SK-N-SH (cell line): ENCODE data around the gene ARMCX1.

Source experiments
- CTCF ChIP-seq: fragments of 200-600 bp; sonication (generic); IDR thresholded peaks from 2 replicates; pipeline ENCODE4 v1.6.1; 2017; ENCODE audit warnings: antibody characterized with exemption, mild to moderate bottlenecking, moderate library complexity
- MAX ChIP-seq: IDR thresholded peaks from 2 replicates; pipeline ENCODE4 v1.4.0; 2012; ENCODE audit warnings: low read depth
- PBX3 ChIP-seq: IDR thresholded peaks from 2 replicates; pipeline ENCODE4; 2012
- POLR2AphosphoS5 ChIP-seq: IDR thresholded peaks from 2 replicates; pipeline ENCODE4 v1.6.1; 2012; ENCODE audit warnings: low read depth, low read length
- RAD21 ChIP-seq: IDR thresholded peaks from 2 replicates; pipeline ENCODE4 v1.6.1; 2012; ENCODE audit warnings: mild to moderate bottlenecking, low read length
- TEAD4 ChIP-seq: IDR thresholded peaks from 2 replicates; pipeline ENCODE4 v1.4.0; 2012; ENCODE audit warnings: mild to moderate bottlenecking, borderline replicate concordance; ENCODE audit not compliant: insufficient read depth
- ZBTB33 ChIP-seq: IDR thresholded peaks from 2 replicates; pipeline ENCODE4 v1.4.0; 2012; ENCODE audit warnings: low read depth, borderline replicate concordance

- TF ChIP-seq MAX (no peak), POLR2AphosphoS5 (no peak), CTCF (no peak), ZBTB33 (no peak), TEAD4 (no peak), RAD21 (no peak), PBX3 (no peak)
These were observed 1.0 kb downstream of the ARMCX1 start for GRCh38 chrX:101551380-101551767.
